ENCODE data around the gene GOLPH3L. TPM values are rescaled to one million over a fixed set of nuclear protein-coding genes. Genes with fewer than 3 reads are reported as not detected.

GOLPH3L gene
- polyA plus RNA-seq, 3 donors = 10.3 to 26.6 (median 19.2) TPM

Other genes starting within 250 kb of the GOLPH3L start
- gene TARS2, start 209.7 kb downstream of the GOLPH3L start, polyA plus RNA-seq = 10 to 100 TPM in 2 of 3 donors, 1 to 10 TPM in 1; 8.9 to 16.9 (median 10.5) TPM
- gene ECM1, start 189.0 kb downstream of the GOLPH3L start, polyA plus RNA-seq = 10 to 100 TPM in 2 of 3 donors, 1 to 10 TPM in 1; 2.7 to 10.8 (median 10.1) TPM
- under 1 TPM in 2 of 3 donors, not detected in 1; 0.15 to 0.18 TPM for gene FALEC, start 181.4 kb downstream of the GOLPH3L start, polyA plus RNA-seq
- 10 to 100 TPM; 12.1 to 66.1 (median 56.0) TPM for gene ADAMTSL4, start 147.7 kb downstream of the GOLPH3L start, polyA plus RNA-seq
- 100 to 1,000 TPM in 2 of 3 donors, 10 to 100 TPM in 1; 98.6 to 386 (median 314) TPM for gene MCL1, start 117.5 kb downstream of the GOLPH3L start, polyA plus RNA-seq
- 100 to 1,000 TPM in 2 of 3 donors, 10 to 100 TPM in 1; 49.0 to 133 (median 107) TPM for gene ENSA, start 67.5 kb downstream of the GOLPH3L start, polyA plus RNA-seq
- gene HORMAD1, start 23.7 kb upstream of the GOLPH3L start, polyA plus RNA-seq = under 1 TPM in 1 of 3 donors, not detected in 2; 0.07 TPM
- 10 to 100 TPM; 11.6 to 67.0 (median 43.1) TPM for gene CTSS, start 68.6 kb upstream of the GOLPH3L start, polyA plus RNA-seq
- 10 to 100 TPM in 2 of 3 donors, 1 to 10 TPM in 1; 2.3 to 64.2 (median 28.1) TPM for gene CTSK, start 111.1 kb upstream of the GOLPH3L start, polyA plus RNA-seq
- 10 to 100 TPM; 14.1 to 45.2 (median 18.0) TPM for gene ARNT, start 179.4 kb upstream of the GOLPH3L start, polyA plus RNA-seq
- not detected for gene CTXND2, start 190.0 kb upstream of the GOLPH3L start, polyA plus RNA-seq
- 10 to 100 TPM; 13.4 to 15.7 (median 15.1) TPM for gene SETDB1, start 229.2 kb upstream of the GOLPH3L start, polyA plus RNA-seq